HL-60 (cell line): ENCODE results near the gene CACNG6.

Source experiments
- CTCF ChIP-seq: IDR thresholded peaks from one replicate; pipeline ENCODE4 v1.5.1; 2011; ENCODE audit warnings: low read length, control low read depth, inconsistent platforms; ENCODE audit not compliant: insufficient read depth
- POLR2AphosphoS5 ChIP-seq: IDR thresholded peaks from 2 replicates; pipeline ENCODE4 v1.6.1; 2012; ENCODE audit warnings: low read depth
- TF ChIP-seq, protein P1 (sequence below): IDR thresholded peaks from 2 replicates; pipeline ENCODE4 v1.6.1; 2012; ENCODE audit warnings: low read depth; ENCODE audit not compliant: insufficient replicate concordance

GRCh38 chr19:53978975-53979801, 12.2 kb upstream of the CACNG6 start:
- TF ChIP-seq CTCF, result no peak
- no peak for TF ChIP-seq POLR2AphosphoS5
- TF ChIP-seq, protein P1, sequence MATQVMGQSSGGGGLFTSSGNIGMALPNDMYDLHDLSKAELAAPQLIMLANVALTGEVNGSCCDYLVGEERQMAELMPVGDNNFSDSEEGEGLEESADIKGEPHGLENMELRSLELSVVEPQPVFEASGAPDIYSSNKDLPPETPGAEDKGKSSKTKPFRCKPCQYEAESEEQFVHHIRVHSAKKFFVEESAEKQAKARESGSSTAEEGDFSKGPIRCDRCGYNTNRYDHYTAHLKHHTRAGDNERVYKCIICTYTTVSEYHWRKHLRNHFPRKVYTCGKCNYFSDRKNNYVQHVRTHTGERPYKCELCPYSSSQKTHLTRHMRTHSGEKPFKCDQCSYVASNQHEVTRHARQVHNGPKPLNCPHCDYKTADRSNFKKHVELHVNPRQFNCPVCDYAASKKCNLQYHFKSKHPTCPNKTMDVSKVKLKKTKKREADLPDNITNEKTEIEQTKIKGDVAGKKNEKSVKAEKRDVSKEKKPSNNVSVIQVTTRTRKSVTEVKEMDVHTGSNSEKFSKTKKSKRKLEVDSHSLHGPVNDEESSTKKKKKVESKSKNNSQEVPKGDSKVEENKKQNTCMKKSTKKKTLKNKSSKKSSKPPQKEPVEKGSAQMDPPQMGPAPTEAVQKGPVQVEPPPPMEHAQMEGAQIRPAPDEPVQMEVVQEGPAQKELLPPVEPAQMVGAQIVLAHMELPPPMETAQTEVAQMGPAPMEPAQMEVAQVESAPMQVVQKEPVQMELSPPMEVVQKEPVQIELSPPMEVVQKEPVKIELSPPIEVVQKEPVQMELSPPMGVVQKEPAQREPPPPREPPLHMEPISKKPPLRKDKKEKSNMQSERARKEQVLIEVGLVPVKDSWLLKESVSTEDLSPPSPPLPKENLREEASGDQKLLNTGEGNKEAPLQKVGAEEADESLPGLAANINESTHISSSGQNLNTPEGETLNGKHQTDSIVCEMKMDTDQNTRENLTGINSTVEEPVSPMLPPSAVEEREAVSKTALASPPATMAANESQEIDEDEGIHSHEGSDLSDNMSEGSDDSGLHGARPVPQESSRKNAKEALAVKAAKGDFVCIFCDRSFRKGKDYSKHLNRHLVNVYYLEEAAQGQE, result no peak
